ENCODE measurements around the gene BCAR3.
"Not testable (repeated sequence)": the region's sequence is repeated elsewhere in the genome, so short reads cannot be mapped to it uniquely, and the experiment has no call there.

BCAR3 gene

DNA sequence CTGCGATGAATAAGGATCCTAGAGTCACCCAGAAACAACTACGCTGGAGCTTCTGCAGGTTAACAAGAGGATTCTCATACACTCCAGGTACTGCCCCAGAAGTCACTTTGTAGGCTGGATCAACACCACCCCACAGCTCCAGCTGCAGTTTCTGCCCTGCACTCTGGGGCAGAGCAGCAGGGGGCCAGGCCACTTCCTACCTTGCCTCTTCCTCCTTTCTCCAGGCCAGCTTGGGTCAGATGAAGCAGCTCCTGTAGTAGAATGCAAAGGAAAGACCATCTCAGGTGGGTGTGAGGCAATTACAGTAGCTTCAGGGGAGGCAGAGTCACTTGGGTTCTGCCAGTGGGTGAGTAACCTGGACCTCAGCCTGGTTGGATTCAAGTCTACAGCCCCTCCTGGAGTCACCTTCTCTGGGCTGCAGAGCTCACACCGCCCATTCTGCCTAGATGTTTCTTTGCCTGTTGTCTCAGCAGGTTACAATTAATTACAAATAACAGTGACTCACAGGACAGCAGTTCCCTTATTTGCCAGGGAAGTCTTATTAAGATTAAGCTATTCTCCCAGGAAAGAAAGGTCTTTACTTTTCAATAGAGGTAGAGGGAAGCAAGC, 24.4 kb upstream of the BCAR3 start:
- no peak for FAIRE-seq

DNA sequence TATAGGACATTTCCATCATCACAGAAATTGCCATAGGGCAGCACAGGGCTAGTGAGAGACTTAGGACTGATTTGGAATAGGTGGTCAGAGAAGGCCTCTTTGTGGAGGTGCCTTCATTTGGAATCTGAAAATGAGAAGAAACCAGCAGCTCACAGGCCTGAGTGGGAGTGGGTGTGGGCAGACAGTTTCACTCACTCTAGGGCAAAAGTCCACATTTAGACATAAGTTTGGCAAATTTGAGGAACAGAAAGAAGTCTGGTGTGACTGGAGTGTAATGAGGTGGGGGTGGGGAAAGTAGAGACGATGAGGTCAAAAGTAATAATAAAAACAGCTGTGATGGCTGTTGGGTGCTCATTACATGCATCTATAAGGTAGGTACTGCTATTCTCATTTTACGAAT, 22.4 kb upstream of the BCAR3 start:
- FAIRE-seq: no peak

DNA sequence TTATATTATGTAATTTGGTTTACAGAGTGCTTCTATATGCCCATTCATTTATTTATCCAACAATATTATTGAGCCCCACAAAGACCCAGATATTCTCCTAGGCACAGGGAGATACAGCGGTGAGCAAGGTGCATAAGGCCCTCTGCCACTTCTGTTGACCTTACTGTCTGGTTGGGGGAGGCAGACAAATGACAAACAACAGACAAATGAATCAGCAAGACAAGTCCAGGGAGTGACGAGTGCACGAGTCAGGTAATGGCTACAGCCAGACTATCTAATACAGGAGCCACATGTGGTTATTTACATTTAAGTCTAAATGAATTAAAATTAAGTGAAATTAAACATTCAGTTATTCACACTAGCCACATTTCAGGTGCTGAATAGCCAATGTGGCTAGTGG, 22.0 kb upstream of the BCAR3 start:
- FAIRE-seq: no peak

DNA sequence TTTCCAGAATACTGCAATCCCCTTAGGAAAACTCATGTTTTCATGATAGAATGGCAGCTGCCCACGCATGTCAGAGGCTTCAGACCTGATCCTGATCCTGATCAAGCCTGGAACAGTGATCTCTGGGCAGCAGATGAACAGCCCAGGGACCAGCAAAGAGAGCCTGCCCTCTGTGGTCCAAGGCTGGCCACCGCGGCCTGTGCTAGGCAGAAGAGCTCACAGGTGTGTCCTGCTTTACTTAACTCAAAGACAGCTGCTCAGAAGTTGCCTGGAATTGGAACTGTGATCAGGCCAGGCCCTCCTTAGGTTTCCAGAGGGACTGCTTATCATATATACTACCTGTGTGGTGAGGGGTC, 21.2 kb upstream of the BCAR3 start:
- FAIRE-seq: no peak

DNA sequence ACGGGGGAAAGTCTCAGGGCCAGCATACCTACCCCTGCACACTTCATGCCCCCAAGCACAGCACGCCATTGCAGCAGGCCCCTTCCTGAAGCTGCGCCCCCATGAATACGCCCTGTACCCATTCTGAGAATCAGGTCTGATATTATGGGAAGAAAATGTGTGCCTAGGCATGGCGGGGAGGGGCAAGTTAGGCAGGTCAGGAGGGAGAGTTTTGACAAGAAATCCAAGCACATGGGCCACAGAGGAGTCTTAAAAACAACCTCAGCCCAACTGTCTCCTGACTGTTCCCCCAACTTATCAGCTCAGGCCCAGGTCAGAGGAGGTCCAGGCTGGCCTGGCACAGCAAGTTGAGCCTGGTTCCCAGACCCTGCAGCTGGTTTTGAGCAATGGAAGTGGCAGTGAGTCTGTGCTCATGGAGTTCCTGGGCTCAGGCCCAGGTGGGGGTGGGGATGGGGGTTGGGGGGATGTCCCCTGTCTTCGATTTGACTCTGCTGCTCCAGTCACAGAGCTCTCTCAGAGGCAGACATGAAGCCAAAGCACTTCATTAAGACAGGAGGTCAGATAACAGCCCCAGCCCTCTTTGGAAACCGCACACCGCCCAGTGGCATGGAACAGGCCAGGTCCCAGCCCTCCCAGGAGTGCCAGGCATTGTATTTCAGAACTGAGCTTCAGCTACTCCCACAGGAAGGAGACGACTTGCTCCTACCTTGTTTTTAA, 20.6 kb upstream of the BCAR3 start:
- no peak for FAIRE-seq

DNA sequence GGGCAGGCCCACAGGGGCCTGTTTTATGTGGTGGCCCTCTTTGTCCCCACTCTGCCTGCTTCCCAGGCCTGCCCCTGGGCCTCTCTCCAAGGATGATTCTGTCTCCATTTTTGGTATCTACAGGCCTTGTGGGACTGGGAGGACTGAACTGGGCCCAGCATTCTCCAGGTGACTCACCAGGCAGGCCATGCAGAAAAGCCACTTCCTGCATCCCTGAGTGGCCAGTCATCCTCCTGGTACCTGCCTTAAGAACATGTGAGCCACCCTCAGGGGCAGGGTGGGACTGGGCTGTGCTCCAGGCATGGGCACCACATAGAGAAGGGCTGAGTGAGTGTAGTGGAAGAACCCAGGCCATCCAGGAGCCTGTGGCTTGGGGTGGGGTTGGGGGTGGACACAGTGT, 20.0 kb upstream of the BCAR3 start:
- no peak for FAIRE-seq

DNA sequence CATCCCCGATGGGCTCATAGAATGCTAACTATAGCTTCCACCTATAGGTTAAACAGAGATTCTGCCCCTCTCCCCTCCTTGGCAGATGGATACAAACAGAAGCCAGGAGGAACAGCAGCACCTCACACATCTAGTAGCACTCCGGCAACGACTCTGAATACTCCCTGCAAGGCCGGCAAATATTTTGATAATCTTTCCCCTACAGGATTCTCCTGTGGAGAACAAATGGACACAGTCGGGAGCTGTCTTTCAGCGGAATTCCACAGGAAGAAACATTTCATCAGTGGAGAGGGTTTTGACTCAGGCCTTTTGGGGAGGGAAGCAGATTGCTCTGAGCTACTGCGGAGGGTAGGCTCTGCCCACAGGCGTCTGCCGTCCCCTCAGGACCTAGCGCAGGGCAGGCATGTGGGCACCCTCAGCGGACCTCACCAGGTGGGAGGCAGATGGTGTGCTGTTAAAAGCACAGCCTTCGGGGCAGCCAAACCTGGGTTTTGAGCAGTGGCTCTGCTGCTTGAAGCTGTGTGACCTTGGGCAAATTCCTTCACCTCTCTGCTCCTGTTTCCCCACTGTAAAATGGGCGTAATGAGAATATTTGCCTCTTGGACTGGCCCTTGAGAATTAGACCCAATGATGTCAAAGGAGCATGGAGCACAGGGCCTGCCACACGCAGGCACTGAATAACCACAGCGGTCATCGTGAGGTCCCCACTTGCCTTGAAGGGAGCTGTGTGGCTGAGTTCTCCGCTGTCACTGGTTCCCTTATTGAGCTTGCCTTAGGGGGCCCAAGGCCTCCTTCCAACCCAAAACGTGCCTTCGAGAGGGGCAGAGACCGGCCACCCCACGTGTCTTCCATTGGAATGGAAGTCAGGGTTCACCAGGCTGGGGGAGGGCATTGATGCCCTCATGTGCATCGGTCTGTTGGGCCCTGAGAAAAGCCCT, 19.2 kb upstream of the BCAR3 start:
- no peak for FAIRE-seq

DNA sequence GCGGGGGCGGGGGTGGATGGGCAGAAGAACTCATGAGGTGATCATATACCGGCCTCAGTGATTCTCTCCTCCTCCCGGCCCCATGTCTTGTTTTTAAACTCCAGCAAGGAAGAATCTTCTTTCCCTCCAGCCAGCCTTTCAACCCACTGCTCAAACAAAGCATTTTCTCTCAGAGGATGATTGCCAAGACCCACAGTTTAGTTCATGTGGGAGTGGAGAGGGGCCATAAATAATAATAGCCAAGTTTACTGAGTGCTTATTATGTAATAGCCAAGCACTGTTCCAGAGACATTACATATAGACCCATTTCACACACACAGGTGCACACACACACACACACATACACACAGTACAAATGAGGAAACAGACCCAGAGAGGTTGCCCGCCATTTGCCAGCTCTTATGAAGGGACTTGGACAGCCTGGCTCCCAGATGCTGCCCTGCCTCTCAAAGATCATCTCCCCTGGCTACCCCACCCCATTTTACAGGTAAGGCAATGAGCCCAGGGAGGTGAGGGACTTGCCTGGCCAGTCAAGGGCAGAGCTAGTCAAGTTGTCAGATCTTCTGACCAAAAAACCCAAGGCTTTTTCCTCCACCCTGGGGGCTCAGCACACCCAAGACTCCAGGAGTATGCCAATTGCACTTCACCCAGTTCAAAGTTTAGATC, 18.0 kb upstream of the BCAR3 start:
- FAIRE-seq: no peak

DNA sequence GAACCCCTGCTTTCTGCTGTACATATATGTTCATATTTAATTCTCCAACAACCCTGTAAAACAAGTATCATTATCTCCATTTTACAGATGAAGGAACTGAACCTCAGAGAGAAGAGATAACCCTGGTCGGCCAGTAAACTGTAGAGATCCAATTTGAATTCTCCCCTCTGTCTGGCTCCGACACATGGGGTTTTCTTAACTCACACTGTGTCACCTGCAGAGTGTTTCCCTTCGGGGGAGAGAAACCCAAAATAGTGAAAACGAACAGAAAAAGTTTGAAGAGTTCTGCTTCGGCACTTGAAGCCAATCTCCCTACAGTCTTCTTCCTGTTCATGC, 17.4 kb upstream of the BCAR3 start:
- FAIRE-seq: no peak

DNA sequence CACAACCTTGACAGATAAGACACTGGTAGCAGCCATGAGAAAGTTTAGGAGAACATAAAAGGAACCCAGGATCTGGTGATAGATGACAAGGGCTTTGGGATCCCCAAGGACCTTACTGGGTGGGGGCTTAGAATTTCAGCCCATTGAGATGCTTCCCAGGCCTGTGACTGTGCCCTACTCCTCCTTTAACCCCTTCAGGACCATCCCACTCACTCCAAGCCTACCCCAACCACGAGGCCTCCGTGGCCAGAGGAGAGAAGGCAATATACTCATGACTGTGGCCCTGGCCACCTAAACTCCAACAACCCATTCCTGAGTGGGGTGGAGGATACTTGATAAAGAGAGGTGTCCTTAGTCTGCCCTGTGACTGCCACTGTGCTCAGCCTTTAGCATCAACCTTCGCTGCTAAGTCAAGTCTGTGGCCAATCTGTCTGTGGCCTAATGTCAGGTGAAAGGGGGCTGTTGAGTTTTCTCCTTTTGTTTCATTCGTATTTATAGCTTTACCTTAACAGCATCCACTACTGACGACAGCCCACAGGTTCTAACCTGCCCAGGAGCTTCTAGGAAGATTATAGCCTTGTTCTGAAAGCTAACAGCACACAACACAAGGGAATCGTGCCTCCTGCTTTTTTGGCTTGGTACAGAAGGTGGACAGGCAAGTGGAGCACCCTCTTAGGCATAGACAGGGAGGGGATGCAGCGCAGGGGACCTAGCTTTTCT, 16.9 kb upstream of the BCAR3 start:
- FAIRE-seq: no peak

DNA sequence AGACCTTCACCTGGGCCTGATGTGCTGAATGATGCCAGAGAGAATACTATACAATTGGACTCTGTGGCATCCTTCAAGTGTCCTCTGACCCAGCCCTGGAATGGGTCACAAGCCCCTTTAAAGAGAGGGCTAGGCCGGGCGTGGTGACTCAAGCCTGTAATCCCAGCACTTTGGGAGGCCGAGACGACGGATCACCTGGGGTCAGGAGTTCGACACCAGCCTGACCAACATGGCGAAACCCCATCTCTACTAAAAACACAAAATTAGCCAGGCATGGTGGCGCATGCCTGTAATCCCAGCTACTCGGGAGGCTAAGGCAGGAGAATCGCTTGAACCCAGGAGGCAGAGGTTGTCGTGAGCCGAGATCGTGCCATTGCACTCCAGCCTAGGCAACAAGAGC, 15.9 kb upstream of the BCAR3 start:
- FAIRE-seq: not testable (repeated sequence)

DNA sequence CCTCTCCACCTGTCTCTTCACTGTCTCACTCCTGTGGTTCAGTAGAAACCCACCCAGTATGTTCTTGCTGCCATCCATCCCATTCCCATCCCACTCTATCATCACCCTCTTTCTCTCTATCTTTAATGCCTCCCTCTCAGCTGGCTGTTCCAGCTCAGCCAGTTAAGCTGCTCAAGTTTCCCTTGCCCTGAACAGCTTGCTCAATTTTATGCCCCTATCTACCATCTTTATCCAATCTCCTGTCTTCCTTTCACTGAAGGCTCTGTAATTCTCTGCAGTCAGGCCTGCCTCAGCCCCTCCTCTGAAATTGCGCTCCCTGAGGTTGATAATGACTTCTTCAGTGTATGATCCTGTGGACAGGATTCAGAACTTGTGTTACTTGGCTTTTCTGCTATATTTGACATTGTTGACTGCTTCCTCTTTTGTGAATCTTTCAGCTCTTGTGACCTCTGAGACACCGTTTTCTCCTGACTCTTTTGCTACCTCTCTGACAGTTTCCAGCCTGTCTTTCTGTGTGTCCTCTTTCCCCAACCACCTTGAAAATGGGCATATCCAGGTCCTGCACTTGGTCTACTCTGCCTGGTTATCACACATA, 13.9 kb upstream of the BCAR3 start:
- no peak for FAIRE-seq

DNA sequence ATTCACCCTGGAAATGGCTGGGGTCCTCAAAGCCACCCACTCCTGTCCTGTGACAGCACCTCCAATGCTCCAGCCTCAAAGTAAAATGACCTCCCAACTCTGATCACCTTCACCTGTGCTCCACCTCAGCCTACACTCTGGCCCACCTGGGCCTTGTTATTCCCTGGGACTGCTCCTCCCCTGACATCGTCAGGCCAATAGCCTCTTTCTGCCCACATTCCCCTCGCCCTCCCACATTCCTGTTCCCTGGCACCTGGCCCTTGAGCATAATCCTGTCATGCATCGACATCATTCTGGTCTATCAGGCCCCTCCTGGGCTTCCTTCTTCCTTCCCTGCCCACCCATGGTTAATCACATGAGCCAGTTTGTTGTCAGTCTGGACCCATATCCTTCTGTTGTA, 13.2 kb upstream of the BCAR3 start:
- FAIRE-seq: no peak

DNA sequence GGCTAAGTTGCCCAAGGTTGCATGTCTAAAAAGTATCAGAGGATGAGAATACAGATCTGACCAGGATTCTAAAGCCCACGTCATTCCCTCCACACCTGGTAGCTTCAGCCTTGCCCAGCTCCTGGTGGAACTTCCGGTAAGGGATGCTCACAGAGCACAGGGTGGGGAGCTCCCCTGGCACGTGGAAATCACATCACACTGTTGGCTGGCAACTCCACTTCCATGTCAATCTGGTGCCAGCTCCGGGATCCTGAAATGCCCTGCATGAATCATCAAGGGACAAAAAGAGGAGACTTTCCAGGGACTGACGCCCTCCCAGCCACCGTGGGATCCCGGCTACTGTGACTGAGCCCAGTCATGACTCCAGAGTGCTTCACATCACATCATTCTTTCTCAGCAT, 12.4 kb upstream of the BCAR3 start:
- FAIRE-seq: no peak

DNA sequence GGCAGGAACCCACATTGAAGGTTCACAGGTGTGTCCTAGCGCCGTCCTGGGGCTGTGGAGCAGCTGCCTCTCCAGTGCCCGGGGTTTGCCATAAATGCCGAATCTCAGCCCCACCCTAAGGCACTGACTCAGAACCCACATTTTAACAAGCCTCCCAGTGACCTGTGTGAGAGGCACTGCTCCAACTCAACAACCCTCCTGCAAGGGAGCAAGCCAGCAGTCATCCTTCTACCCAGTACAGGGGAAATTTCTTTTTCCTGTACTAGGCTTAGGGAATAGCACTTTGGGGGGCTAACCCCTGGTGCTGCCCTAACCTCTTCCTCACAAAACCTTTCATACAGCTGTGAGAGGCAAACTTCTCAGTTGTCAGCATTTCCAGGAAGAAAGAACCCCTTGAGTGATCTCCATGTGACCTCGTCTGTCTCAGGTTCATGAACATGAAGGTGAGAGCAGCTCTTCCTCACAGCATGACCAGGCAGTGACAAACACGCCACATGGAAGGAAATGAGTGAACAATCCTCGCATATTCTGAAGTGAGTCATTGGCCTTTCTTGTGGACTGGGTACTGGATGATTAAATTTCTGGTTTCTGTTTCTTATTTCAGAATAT, 11.4 kb upstream of the BCAR3 start:
- no peak for FAIRE-seq

DNA sequence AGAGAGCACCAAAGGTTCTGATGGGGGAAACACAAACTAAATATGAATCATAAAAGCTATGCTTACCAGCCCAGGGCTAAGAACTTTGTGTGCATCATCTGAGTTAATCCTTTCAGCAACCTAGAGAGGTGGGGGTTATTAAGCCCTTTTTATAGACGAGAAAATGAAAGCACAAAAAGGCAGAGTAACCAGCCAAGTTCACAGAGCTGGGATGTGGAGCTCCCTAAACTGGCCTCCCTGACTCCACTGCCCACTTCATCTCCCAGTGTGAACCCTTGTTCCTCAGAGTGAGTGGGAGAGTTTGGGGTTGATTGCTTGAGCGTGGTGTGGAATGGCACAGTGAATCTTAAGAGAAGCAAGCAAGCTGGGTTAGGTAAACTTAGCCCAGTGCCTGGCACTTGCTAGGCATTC, 10.8 kb upstream of the BCAR3 start:
- FAIRE-seq: no peak

DNA sequence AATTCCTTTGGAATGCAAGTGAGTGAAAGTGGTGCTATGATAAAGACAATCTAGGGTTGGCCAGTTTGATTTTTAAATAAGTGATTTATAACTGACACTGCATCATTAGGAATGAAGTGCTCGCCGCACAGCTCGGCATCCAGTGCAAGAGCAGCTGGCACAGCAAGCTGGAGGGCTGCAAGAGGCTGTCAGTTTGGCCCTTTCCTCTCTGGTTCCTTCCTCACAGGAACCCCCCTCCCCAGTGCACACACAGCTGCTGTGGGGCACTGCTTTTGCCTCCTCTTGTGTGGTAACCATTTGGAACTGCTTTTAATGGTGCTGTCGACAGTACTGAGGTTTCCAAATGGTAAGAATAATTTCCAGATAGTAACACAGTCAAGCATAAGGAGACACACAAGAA, 10.4 kb upstream of the BCAR3 start:
- no peak for FAIRE-seq

DNA sequence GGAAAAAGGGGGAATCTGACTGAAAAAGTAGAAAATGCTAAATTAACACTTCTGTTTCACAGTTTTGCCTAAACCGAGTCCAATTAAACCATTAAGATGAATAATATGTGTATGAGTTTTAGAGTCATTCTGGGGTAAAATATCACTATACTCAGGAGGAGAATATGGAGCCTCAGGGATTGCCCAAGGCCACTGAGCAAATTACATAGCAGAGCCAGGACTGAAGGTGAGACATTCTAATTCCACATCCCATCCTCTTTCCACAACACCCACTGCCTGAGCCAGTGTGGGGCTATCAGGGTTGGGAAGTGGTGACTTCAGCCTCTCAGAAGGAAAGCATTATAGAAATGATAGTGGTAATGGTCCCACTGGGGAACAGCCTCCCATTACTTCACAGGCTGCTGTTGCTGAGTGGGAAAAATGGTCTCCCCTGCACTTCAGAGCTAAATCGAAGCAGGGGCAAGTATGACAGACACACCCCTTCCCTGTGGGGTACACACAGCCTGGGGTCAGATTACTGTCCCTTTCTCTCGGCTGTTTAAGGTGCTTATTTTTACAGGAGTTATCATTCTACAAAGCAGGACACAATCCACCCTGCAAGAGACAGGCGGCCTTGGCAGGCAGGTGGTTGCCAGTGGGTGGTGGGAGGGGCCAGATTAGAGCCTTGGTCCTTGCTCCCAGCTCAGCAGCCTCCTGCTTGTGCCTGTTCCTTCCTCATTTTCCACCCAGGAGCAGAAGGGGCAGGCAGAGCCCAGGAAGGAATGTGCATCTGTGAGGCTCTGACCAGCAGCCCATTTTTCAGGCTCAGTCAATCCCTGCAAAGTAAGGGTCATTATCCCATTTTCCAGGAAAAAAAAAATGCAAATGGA, 9.5 kb upstream of the BCAR3 start:
- FAIRE-seq: no peak

DNA sequence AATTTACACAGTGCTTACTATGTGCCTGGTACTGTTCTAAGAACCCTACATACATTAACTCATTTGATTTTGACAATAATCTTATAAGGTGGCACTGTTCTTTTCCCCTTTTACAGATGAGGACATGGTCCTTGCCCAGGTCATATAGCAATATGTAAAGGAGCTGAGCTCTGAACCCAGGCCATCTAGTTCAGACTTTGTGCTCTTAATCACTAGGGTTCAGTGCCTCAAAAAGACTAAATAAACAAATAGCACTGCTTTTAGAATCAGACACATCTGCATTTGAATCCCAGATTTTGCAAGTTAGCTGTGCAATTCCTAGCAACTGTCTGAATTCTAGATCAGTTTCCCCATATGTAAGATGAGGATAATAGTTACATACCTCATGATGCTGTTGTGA, 8.7 kb upstream of the BCAR3 start:
- FAIRE-seq: no peak

DNA sequence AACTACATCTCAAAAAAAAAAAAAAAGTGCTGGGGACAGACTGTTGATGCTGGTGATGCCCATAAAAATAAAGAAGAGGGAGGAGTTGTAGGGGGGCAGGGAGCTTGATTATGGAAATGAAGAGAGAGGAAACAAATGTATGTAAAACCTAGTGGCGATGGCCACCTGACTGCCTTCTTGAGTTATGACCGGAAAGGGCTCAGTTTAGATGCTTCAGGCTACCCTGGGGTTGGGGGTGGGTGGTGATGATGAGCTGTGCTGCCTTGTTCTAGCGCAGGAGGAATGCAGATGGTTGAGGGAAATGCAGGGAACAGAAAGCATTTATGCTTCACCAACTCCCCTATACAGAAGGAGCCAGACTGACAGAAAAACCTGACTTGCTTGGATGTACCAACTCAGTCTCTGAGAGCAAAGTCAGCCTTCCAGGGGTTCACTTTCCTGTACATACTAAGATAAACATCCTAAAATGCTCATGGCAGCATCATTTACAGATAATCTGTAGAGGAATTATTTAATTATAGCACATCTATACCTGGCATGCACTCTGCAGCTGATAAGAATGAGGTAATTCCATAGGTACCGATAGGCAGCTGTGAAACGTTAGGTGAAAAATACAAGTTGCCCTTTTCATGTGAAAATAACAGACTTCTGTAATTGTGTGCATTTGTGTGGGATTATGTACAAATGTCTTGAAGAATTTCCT, 8.0 kb upstream of the BCAR3 start:
- no peak for FAIRE-seq
